Upper lobe of left lung (tissue), 4 donors: ENCODE measurements around the gene FARP1.

Experiments used
- CTCF ChIP-seq, 6 experiments: fragments of 450-650 bp in 4 of 6; fragments of 200-600 bp in 2 of 6; sonication (generic) in 2 of 6; IDR thresholded peaks; one replicate each; pipeline ENCODE4 v1.5.1; 2016 to 2019; ENCODE audit warnings: antibody characterized with exemption in 6 of 6
- POLR2A ChIP-seq, 4 donors: fragments of 450-650 bp; IDR thresholded peaks; one replicate each; pipeline ENCODE4 v1.5.1; 2016 to 2017; ENCODE audit warnings: antibody characterized with exemption in 4 of 4, mild to moderate bottlenecking in 2 of 4
- POLR2AphosphoS5 ChIP-seq, 2 donors: sonication (generic); formaldehyde crosslinking; IDR thresholded peaks; one replicate each; pipeline ENCODE4 v1.5.1; 2017; ENCODE audit warnings: antibody characterized with exemption in 2 of 2

GRCh38 chr13:98484289-98485219, 341.7 kb downstream of the FARP1 start:
- TF ChIP-seq CTCF (IDR thresholded peaks at IDR 0.05) (peak in 1 of 6 experiments; percentile 7), POLR2AphosphoS5 (IDR thresholded peaks at IDR 0.05) (peak; percentile 83 to 90), POLR2A (IDR thresholded peaks at IDR 0.05) (peak in 1 of 4 donors; percentile 52)
